K562 (cell line): Measurements from ENCODE around the gene SLC25A45. TPM values are rescaled to one million over a fixed set of nuclear protein-coding genes. Genes with fewer than 3 reads are reported as not detected.

Experiments used
- CHD4 ChIP-seq: fragments of 200-600 bp; sonication (generic); IDR thresholded peaks from 3 replicates; pipeline ENCODE4 v1.6.1; 2012; ENCODE audit warnings: low read depth, mild to moderate bottlenecking, mixed read lengths, low read length, inconsistent platforms; ENCODE audit not compliant: insufficient read depth, insufficient replicate concordance, poor library complexity, severe bottlenecking
- CREM ChIP-seq: IDR thresholded peaks from 2 replicates; pipeline ENCODE4 v1.6.1; 2014; ENCODE audit warnings: antibody characterized with exemption, low read depth
- DEAF1 ChIP-seq: fragments of 450-650 bp; formaldehyde crosslinking; IDR thresholded peaks from 2 replicates; pipeline ENCODE4 v1.4.0; 2020; ENCODE audit warnings: mild to moderate bottlenecking, moderate library complexity
- ETV5 ChIP-seq: sonication (generic); formaldehyde crosslinking; IDR thresholded peaks from 2 replicates; pipeline ENCODE4 v1.4.0; 2020; ENCODE audit warnings: low read depth, mild to moderate bottlenecking, missing genetic modification reagents
- HMG20A ChIP-seq: fragments of 450-650 bp; formaldehyde crosslinking; conservative IDR thresholded peaks from 2 replicates; pipeline ENCODE4 v1.4.0; 2020; ENCODE audit warnings: mild to moderate bottlenecking, mixed read lengths
- NKRF ChIP-seq: fragments of 450-650 bp; IDR thresholded peaks from 2 replicates; pipeline ENCODE4 v1.6.1; 2016; ENCODE audit warnings: borderline replicate concordance
- SLC30A9 ChIP-seq: fragments of 250-450 bp; sonication (Bioruptor Pico); IDR thresholded peaks from 2 replicates; pipeline ENCODE4 v1.8.0; 2022; ENCODE audit warnings: mild to moderate bottlenecking, moderate library complexity
- ZEB2 ChIP-seq: fragments of 450-650 bp; IDR thresholded peaks from 2 replicates; pipeline ENCODE4 v1.6.1; 2016
- ZKSCAN8 ChIP-seq: fragments of 200-800 bp; sonication (Bioruptor generic); IDR thresholded peaks from 2 replicates; pipeline ENCODE4 v1.6.1; 2016; ENCODE audit warnings: missing genetic modification characterization, missing compliant biosample characterization
- ZNF124 ChIP-seq: sonication (generic); formaldehyde crosslinking; IDR thresholded peaks from 2 replicates; pipeline ENCODE4 v1.8.1; 2022; ENCODE audit warnings: missing genetic modification reagents
- ZNF263 ChIP-seq: sonication (generic); formaldehyde crosslinking; IDR thresholded peaks from 2 replicates; pipeline ENCODE4 v1.8.0; 2022; ENCODE audit warnings: mild to moderate bottlenecking, missing genetic modification reagents, borderline replicate concordance
- polyA plus RNA-seq, 8 experiments: library from polyadenylated mRNA; depleted of rRNA in 4 of 8; stranded (reverse) in 5 of 8; unstranded in 3 of 8; fragments of >200 nt; fragmentation: Nextera tagmentation in 2 of 8; fragmentation: Illumina TruSeq in 1 of 8; extraction: Ambion mirVana in 2 of 8; extraction: Trizol in 1 of 8; gene quantifications; 2 replicates each; pipeline versions ENCODE4 v1.2.1 to v1.2.3, GENCODE V29; 2011 to 2014; ENCODE audit warnings: inconsistent platforms in 1 of 8, missing spikeins in 1 of 8
- total RNA-seq, 7 experiments: library from RNA; depleted of rRNA in 6 of 7; stranded (reverse); fragments of >200 nt in 6 of 7; fragmentation: Illumina TruSeq in 2 of 7; extraction: Trizol in 2 of 7; gene quantifications; 2 replicates each; pipeline versions ENCODE4 v1.2.1 to v1.2.3, GENCODE V29; 2011 to 2021; ENCODE audit warnings: low replicate concordance in 1 of 7
- TF ChIP-seq, protein P1 (sequence below): sonication (generic); formaldehyde crosslinking; IDR thresholded peaks from 2 replicates; pipeline ENCODE4 v1.8.0; 2023; ENCODE audit warnings: missing genetic modification reagents, mild to moderate bottlenecking, borderline replicate concordance
- TF ChIP-seq, protein P2 (sequence below): fragments of 250-450 bp; sonication (Bioruptor Pico); IDR thresholded peaks from 2 replicates; pipeline ENCODE4 v1.6.1; 2021; ENCODE audit warnings: mild to moderate bottlenecking

SLC25A45 gene
- total and polyA plus RNA-seq, 9 of the 15 experiments (the other 6 are each of a cell fraction or from before 2014, with no cell fraction given): 0.15 to 2.3 (median 0.68) TPM

DNA sequence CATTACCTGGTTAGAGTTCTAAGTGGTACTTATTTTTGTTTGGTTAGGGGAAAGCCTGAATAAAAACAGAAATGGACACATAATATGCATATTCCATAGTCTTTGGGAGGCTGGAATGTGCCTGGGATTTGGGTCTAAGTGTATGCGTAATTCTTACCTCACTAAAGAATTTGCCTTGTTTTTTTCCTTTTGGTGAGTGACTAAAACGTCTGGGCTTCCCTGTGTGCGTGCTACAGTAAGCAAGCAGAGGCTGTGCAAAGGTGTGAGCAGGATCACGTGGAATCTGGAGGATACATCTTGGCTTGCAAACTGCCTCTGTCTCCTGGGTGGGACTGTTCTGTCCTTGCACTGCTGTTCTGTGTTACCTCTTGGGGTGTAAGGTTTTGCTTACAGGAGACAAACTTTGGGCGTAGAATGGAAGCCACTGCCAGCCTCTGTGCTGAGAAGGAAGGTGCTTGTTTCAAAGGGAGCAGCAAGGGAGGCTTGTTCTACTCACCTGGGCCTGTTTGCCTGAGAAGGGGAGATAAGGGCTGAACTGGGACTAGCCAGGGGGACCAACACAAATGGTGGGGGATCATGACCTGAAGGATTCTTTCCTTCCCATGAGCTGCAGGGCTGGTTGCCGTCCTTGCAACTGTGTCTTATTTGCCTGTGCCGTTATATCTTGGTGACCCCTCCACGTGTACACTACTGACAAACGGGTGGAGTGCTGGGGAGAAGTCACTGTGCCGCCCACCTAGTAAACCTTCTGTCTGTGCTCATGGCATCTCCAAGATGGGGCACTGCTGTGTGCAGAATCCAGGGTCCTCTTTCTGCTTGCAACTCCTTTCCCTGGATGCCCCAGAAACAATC is 44.6 kb upstream of the SLC25A45 start (continued):
- TF ChIP-seq, protein P1, sequence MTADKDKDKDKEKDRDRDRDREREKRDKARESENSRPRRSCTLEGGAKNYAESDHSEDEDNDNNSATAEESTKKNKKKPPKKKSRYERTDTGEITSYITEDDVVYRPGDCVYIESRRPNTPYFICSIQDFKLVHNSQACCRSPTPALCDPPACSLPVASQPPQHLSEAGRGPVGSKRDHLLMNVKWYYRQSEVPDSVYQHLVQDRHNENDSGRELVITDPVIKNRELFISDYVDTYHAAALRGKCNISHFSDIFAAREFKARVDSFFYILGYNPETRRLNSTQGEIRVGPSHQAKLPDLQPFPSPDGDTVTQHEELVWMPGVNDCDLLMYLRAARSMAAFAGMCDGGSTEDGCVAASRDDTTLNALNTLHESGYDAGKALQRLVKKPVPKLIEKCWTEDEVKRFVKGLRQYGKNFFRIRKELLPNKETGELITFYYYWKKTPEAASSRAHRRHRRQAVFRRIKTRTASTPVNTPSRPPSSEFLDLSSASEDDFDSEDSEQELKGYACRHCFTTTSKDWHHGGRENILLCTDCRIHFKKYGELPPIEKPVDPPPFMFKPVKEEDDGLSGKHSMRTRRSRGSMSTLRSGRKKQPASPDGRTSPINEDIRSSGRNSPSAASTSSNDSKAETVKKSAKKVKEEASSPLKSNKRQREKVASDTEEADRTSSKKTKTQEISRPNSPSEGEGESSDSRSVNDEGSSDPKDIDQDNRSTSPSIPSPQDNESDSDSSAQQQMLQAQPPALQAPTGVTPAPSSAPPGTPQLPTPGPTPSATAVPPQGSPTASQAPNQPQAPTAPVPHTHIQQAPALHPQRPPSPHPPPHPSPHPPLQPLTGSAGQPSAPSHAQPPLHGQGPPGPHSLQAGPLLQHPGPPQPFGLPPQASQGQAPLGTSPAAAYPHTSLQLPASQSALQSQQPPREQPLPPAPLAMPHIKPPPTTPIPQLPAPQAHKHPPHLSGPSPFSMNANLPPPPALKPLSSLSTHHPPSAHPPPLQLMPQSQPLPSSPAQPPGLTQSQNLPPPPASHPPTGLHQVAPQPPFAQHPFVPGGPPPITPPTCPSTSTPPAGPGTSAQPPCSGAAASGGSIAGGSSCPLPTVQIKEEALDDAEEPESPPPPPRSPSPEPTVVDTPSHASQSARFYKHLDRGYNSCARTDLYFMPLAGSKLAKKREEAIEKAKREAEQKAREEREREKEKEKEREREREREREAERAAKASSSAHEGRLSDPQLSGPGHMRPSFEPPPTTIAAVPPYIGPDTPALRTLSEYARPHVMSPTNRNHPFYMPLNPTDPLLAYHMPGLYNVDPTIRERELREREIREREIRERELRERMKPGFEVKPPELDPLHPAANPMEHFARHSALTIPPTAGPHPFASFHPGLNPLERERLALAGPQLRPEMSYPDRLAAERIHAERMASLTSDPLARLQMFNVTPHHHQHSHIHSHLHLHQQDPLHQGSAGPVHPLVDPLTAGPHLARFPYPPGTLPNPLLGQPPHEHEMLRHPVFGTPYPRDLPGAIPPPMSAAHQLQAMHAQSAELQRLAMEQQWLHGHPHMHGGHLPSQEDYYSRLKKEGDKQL (CRISPR knock-in tag): no peak
- no peak for TF ChIP-seq CHD4
- TF ChIP-seq ETV5 (CRISPR knock-in tag): no peak
- TF ChIP-seq ZEB2: peak; percentile 80
- TF ChIP-seq CREM: peak; percentile 22
- TF ChIP-seq ZKSCAN8: no peak
- TF ChIP-seq DEAF1 (CRISPR knock-in tag): 0 out of 2 replicates have a peak, but pooled peaks have one; percentile 5
- TF ChIP-seq NKRF: peak; percentile 39
- TF ChIP-seq ZNF263 (CRISPR knock-in tag): peak; percentile 49; the same call in 1 of the 2 replicates
- no peak for TF ChIP-seq SLC30A9 (CRISPR knock-in tag)
- TF ChIP-seq, protein P2, sequence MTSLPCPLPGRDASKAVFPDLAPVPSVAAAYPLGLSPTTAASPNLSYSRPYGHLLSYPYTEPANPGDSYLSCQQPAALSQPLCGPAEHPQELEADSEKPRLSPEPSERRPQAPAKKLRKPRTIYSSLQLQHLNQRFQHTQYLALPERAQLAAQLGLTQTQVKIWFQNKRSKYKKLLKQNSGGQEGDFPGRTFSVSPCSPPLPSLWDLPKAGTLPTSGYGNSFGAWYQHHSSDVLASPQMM (CRISPR knock-in tag): peak; percentile 92
- TF ChIP-seq ZNF124: no peak
- 0 out of 2 replicates have a peak, but pooled peaks have one; percentile 3 for TF ChIP-seq HMG20A (CRISPR knock-in tag)
